GM19099 (cell line): ENCODE results near the gene NCAPH2.

Experiments
- POLR2A ChIP-seq: IDR thresholded peaks from 3 replicates; pipeline ENCODE4 v1.6.1; 2011; ENCODE audit warnings: low read depth; ENCODE audit not compliant: insufficient read length; ENCODE audit errors: extremely low read depth

The NCAPH2 gene

GRCh38 chr22:50535113-50535512 is 27.1 kb downstream of the NCAPH2 start:
- TF ChIP-seq POLR2A = peak; percentile 32

- no peak for TF ChIP-seq POLR2A
Measured at GRCh38 chr22:50536226-50536625, 28.2 kb downstream of the NCAPH2 start.

GRCh38 chr22:50537765-50538164 is 29.7 kb downstream of the NCAPH2 start:
- no peak for TF ChIP-seq POLR2A

GRCh38 chr22:50540381-50540780 is 32.4 kb downstream of the NCAPH2 start:
- no peak for TF ChIP-seq POLR2A

GRCh38 chr22:50542416-50542927 is 34.4 kb downstream of the NCAPH2 start:
- peak; percentile 78 for TF ChIP-seq POLR2A

GRCh38 chr22:50544078-50544745 is 36.2 kb downstream of the NCAPH2 start:
- TF ChIP-seq POLR2A = peak; percentile 27

GRCh38 chr22:50544746-50545253 is 36.8 kb downstream of the NCAPH2 start:
- peak; percentile 17 for TF ChIP-seq POLR2A

- no peak for TF ChIP-seq POLR2A
Measured at GRCh38 chr22:50545522-50546325, 37.7 kb downstream of the NCAPH2 start, which contains the start of gene KLHDC7B. KLHDC7B (plus strand) TSS chr22:50545899; CDS start chr22:50546244, 345 bp downstream.

GRCh38 chr22:50546326-50547262 is 38.6 kb downstream of the NCAPH2 start:
- TF ChIP-seq POLR2A = no peak

GRCh38 chr22:50547263-50547985 is 39.4 kb downstream of the NCAPH2 start:
- no peak for TF ChIP-seq POLR2A

GRCh38 chr22:50548040-50548920 is 40.3 kb downstream of the NCAPH2 start:
- peak; percentile 70 for TF ChIP-seq POLR2A

- TF ChIP-seq POLR2A = no peak
Measured at GRCh38 chr22:50548921-50549790, 41.1 kb downstream of the NCAPH2 start.

- TF ChIP-seq POLR2A = no peak
Measured at GRCh38 chr22:50550395-50550794, 42.4 kb downstream of the NCAPH2 start.
